H1 (cell line): Measurements from ENCODE around the gene SFTPB. TPM values are rescaled to one million over a fixed set of nuclear protein-coding genes. Genes with fewer than 3 reads are reported as not detected.

ENCODE experiments used
- CTCF ChIA-PET: fragments of 300-600 bp; sonication (Branson Sonifier 250); formaldehyde crosslinking; loops from one replicate; lab custom pipeline; 2021; ENCODE audit not compliant: partially characterized antibody; lab: Charles Lee
- POLR2A ChIA-PET: fragments of 300-600 bp; sonication (Branson Sonifier 250); formaldehyde crosslinking; loops from one replicate; lab custom pipeline; 2021; ENCODE audit warnings: inconsistent platforms; ENCODE audit not compliant: partially characterized antibody; lab: Charles Lee
- DNase-seq, 2 experiments: peaks; one replicate each; pipeline versions ENCODE4 v3.0.0 to v3.0.0-alpha.2; 2010 to 2022; ENCODE audit warnings: low spot score in 2 of 2, low read depth in 1 of 2, mixed read lengths in 1 of 2
- FAIRE-seq: peaks from 2 replicates; lab custom pipeline; 2011; peaks lifted over from hg19 to GRCh38; lab: Jason Lieb, UNC
- H2AFZ ChIP-seq: 2 replicates; pipeline ENCODE4 v1.8.1; 2012; ENCODE audit warnings: low read length, inconsistent platforms
- H2AK5ac ChIP-seq: 2 replicates; pipeline ENCODE4 v1.6.1; 2013; ENCODE audit warnings: low read depth, low read length
- H2BK120ac ChIP-seq: replicated peaks from 2 replicates; pipeline ENCODE3; 2013; ENCODE audit warnings: low read depth, low read length, inconsistent platforms
- H2BK12ac ChIP-seq: 2 replicates; pipeline ENCODE4 v1.6.1; 2013; ENCODE audit warnings: low read depth, low read length
- H2BK15ac ChIP-seq: 2 replicates; pipeline ENCODE4 v1.6.1; 2013; ENCODE audit warnings: low read length
- H2BK20ac ChIP-seq: 2 replicates; pipeline ENCODE4 v1.6.1; 2013; ENCODE audit warnings: low read length
- H2BK5ac ChIP-seq: 2 replicates; pipeline ENCODE4 v1.6.1; 2013; ENCODE audit warnings: low read depth, low read length
- H3K14ac ChIP-seq: 2 replicates; pipeline ENCODE4 v1.6.1; 2013; ENCODE audit warnings: inconsistent platforms; ENCODE audit not compliant: insufficient read length
- H3K18ac ChIP-seq: 2 replicates; pipeline ENCODE4 v1.6.1; 2013; ENCODE audit warnings: low read length; ENCODE audit errors: extremely low read depth
- H3K23ac ChIP-seq: 2 replicates; pipeline ENCODE4 v1.6.1; 2013; ENCODE audit warnings: inconsistent platforms; ENCODE audit not compliant: insufficient read length
- H3K23me2 ChIP-seq: 2 replicates; pipeline ENCODE4 v1.6.1; 2013; ENCODE audit warnings: low read depth, low read length
- H3K27ac ChIP-seq: 2 replicates; pipeline ENCODE4 v1.6.1; 2011; ENCODE audit warnings: low read depth, low read length, inconsistent platforms
- H3K27me3 ChIP-seq, 4 experiments: replicated peaks in 1 of 4; 1 replicate in 1 of 4; 2 replicates in 3 of 4; pipeline versions ENCODE4 v1.6.1 to v1.8.1; 2011 to 2013; ENCODE audit warnings: low read length in 3 of 4, mild to moderate bottlenecking in 3 of 4, inconsistent platforms in 2 of 4, mixed read lengths in 2 of 4, moderate library complexity in 1 of 4; ENCODE audit not compliant: control insufficient read depth in 3 of 4, insufficient read depth in 3 of 4; ENCODE audit errors: extremely low read depth in 1 of 4
- H3K36me3 ChIP-seq, 4 experiments: 2 replicates each; pipeline versions ENCODE4 v1.6.1 to v1.8.1; 2011 to 2013; ENCODE audit warnings: mild to moderate bottlenecking in 4 of 4, low read length in 3 of 4, moderate library complexity in 2 of 4, control low read depth in 1 of 4, inconsistent platforms in 1 of 4; ENCODE audit not compliant: insufficient read depth in 4 of 4, control insufficient read depth in 2 of 4
- H3K4ac ChIP-seq: replicated peaks from 2 replicates; pipeline ENCODE3; 2013; ENCODE audit warnings: low read length, low read depth, mixed read lengths, inconsistent platforms; ENCODE audit not compliant: insufficient read length
- H3K4me1 ChIP-seq, 4 experiments: replicated peaks in 1 of 4; 1 replicate in 1 of 4; 2 replicates in 3 of 4; pipeline versions ENCODE4 v1.6.1 to v1.8.1; 2011 to 2013; ENCODE audit warnings: low read length in 3 of 4, inconsistent platforms in 2 of 4, mixed read lengths in 1 of 4; ENCODE audit not compliant: insufficient read depth in 4 of 4, control insufficient read depth in 3 of 4
- H3K4me2 ChIP-seq, 2 experiments: 2 replicates each; pipeline versions ENCODE4 v1.6.1 to v1.8.1; 2011 to 2013; ENCODE audit warnings: low read depth in 2 of 2, low read length in 2 of 2, control low read depth in 1 of 2, inconsistent platforms in 1 of 2, mild to moderate bottlenecking in 1 of 2; ENCODE audit not compliant: insufficient read depth in 1 of 2
- H3K4me3 ChIP-seq, 4 experiments: fragments of 200-600, 300-600 bp in 1 of 4; sonication (generic), shearing (Covaris generic), sonication (Bioruptor Twin) in 1 of 4; 2 replicates each; pipeline versions ENCODE4 v1.5.1 to v1.8.1; 2011 to 2016; ENCODE audit warnings: low read length in 4 of 4, low read depth in 3 of 4, control low read depth in 2 of 4, inconsistent platforms in 2 of 4, mild to moderate bottlenecking in 2 of 4, mixed read lengths in 1 of 4, moderate library complexity in 1 of 4; ENCODE audit not compliant: insufficient read depth in 2 of 4; ENCODE audit errors: extremely low read depth in 1 of 4
- H3K56ac ChIP-seq: replicated peaks from 2 replicates; pipeline ENCODE3; 2013; ENCODE audit warnings: low read depth, mild to moderate bottlenecking, mixed read lengths, low read length, inconsistent platforms; ENCODE audit not compliant: insufficient read length
- H3K79me1 ChIP-seq: 2 replicates; pipeline ENCODE4 v1.6.1; 2013; ENCODE audit warnings: low read depth, low read length, control low read depth
- H3K79me2 ChIP-seq, 2 experiments: 2 replicates each; pipeline versions ENCODE4 v1.6.1 to v1.8.1; 2012 to 2013; ENCODE audit warnings: low read length in 2 of 2, mild to moderate bottlenecking in 2 of 2, inconsistent platforms in 1 of 2; ENCODE audit not compliant: insufficient read depth in 2 of 2, control insufficient read depth in 1 of 2
- H3K9ac ChIP-seq, 4 experiments: replicated peaks in 1 of 4; 1 replicate in 1 of 4; 2 replicates in 3 of 4; pipeline versions ENCODE4 v1.6.1 to v1.8.1; 2011 to 2013; ENCODE audit warnings: low read depth in 3 of 4, low read length in 3 of 4, control low read depth in 2 of 4, mild to moderate bottlenecking in 2 of 4, moderate library complexity in 2 of 4, inconsistent platforms in 1 of 4; ENCODE audit errors: extremely low read depth in 1 of 4
- H3K9me3 ChIP-seq, 2 experiments: 2 replicates each; pipeline versions ENCODE4 v1.6.1 to v1.8.1; 2012 to 2013; ENCODE audit warnings: mild to moderate bottlenecking in 2 of 2, moderate library complexity in 2 of 2, control low read depth in 1 of 2, inconsistent platforms in 1 of 2, low read depth in 1 of 2, low read length in 1 of 2, mixed read lengths in 1 of 2; ENCODE audit not compliant: insufficient read depth in 2 of 2
- H4K20me1 ChIP-seq, 2 experiments: replicated peaks in 1 of 2; 2 replicates each; pipeline versions ENCODE3 to v1.8.1; 2011 to 2013; ENCODE audit warnings: inconsistent platforms in 2 of 2, low read length in 2 of 2, mild to moderate bottlenecking in 1 of 2; ENCODE audit not compliant: insufficient read depth in 2 of 2, control insufficient read depth in 1 of 2
- H4K5ac ChIP-seq: 2 replicates; pipeline ENCODE4 v1.6.1; 2013; ENCODE audit warnings: low read length, low read depth, mixed read lengths, inconsistent platforms; ENCODE audit not compliant: insufficient read length
- H4K8ac ChIP-seq: 2 replicates; pipeline ENCODE4 v1.8.0; 2013; ENCODE audit warnings: mild to moderate bottlenecking, moderate library complexity, low read length, inconsistent platforms; ENCODE audit not compliant: insufficient read depth; ENCODE audit errors: extremely low read depth
- H4K91ac ChIP-seq: replicated peaks from 2 replicates; pipeline ENCODE3; 2013; ENCODE audit warnings: low read length, mixed read lengths, inconsistent platforms; ENCODE audit not compliant: insufficient read length
- JUN ChIP-seq: IDR thresholded peaks from 2 replicates; pipeline ENCODE4 v1.6.1; 2011; ENCODE audit warnings: low read depth, mild to moderate bottlenecking, improper control_type of control experiment, low read length
- RBBP5 ChIP-seq: IDR thresholded peaks from 2 replicates; pipeline ENCODE4 v1.7.1; 2012; ENCODE audit warnings: low read depth, mild to moderate bottlenecking, inconsistent platforms, low read length, moderate library complexity, borderline replicate concordance
- TAF7 ChIP-seq: optimal IDR thresholded peaks from 2 replicates; pipeline ENCODE3; 2011; ENCODE audit warnings: low read depth, mild to moderate bottlenecking, inconsistent platforms, low read length, moderate library complexity, borderline replicate concordance
- WGBS, 2 experiments: shearing (Covaris generic) in 1 of 2; methylation state at CpG; one replicate each; pipeline versions ENCODE4 v1.1.6 to v1.1.7; 2013 to 2015; ENCODE audit warnings: low lambda C conversion rate in 2 of 2, mixed read lengths in 2 of 2, inconsistent platforms in 1 of 2, low coverage in 1 of 2, missing lambda C conversion rate in 1 of 2; ENCODE audit not compliant: insufficient replicate concordance in 2 of 2, insufficient coverage in 1 of 2, insufficient read length in 1 of 2; ENCODE audit errors: extremely low coverage in 1 of 2, missing lambda C conversion rate in 1 of 2; 5-methylcytosine and 5-hydroxymethylcytosine counted together
- polyA plus RNA-seq, 7 experiments: library from polyadenylated mRNA; depleted of rRNA in 3 of 7; stranded (reverse) in 5 of 7; unstranded in 2 of 7; fragments of >200 nt in 5 of 7; fragments of 200-250 nt in 2 of 7; gene quantifications; 1 replicate in 5 of 7; 2 replicates in 1 of 7; 4 replicates in 1 of 7; pipeline versions ENCODE4 v1.2.1 to v1.2.3, GENCODE V29; 2011 to 2013; ENCODE audit warnings: missing spikeins in 2 of 7, mixed read lengths in 2 of 7
- total RNA-seq: library from RNA; stranded (reverse); fragmentation: NEBNext Ultra II Directional; extraction: Animal tissue kit (Norgen Biotek cat#: 25700); gene quantifications from 2 replicates; pipeline ENCODE4 v1.2.1, GENCODE V29; 2021

SFTPB gene
- total and polyA plus RNA-seq, 2 of the 8 experiments (the other 6 are each of a cell fraction or from before 2014, with no cell fraction given): not detected

DNA sequence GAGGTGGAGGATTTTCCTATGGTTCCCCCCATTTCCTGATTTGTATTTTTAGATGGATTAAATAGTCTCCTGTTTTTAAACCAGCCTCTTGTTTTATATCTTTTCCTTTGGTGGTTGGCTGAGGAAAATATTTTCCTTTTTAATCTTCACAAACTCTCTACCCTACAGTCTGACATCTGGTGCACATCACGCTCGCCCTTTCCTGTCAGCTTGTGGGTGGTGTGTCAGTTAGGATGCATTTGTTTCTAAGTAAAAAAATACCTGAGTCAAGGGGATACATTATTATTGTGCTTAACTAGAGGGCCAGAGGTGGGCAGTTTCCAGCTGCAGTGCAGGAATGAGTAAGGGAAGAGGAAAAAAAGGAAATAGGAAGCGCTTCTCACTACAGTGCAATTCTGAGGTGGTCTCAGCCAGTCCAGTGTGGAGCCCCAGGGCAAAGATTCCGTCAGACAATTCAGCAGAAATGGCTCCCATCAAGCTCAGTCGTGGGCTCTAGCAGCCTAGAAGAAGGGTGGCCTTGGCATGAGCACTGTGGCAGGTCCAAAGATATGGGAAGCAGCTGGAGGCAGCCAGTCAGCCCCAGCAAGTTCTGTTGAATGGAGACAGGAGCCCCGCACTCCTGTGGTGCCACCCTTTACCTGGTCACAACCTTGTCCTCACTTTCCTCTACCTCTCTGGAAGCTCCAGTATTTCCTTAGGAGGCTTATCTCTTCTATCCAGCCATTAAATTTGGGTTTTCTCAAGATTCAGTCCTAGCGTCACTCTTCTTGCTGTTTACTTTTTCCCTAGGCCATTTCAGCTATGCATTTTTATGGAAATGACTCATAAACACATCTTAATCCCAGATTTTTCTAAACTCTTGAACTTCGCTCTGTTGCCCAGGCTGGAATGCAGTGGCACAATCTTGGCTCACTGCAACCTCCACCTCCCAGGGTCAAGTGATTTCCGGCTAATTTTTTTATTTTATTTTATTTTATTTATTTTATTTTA lies 18.5 kb downstream of the SFTPB start:
- Histone ChIP-seq H3K4me1 (0 out of 7 replicates have a peak, but pooled peaks cover 0 to 3% (median 0%) of the 10 kb centered on the region in 4 experiments), H3K23ac (no peak overlapping the region), H3K79me2 (no peaks in the 10 kb centered on the region), H3K9me3 (no peaks in the 10 kb centered on the region)
- no peak for TF ChIP-seq JUN
- no peak for TF ChIP-seq TAF7
- no peak for TF ChIP-seq RBBP5
- TF ChIP-seq, all 59 proteins: peak for 0
- Histone ChIP-seq H3K9ac (no peak overlapping the region), H3K4me3 (no peak overlapping the region), H3K4me2 (no peak overlapping the region), H2BK5ac (no peak overlapping the region), H2BK120ac (no peak overlapping the region), H2BK15ac (no peak overlapping the region), H2AFZ (no peak overlapping the region), H2BK20ac (no peak overlapping the region), H3K18ac (no peak overlapping the region), H3K14ac (no peak overlapping the region), H3K4ac (no peak overlapping the region), H3K27ac (no peak overlapping the region), H3K56ac (no peak overlapping the region), H4K20me1 (peaks cover 0 to 6% of the 10 kb centered on the region in 2 experiments), H4K5ac (no peak overlapping the region), H3K36me3 (peaks cover 29 to 81% (median 59%) of the 10 kb centered on the region in 4 experiments), H3K79me1 (no peaks in the 10 kb centered on the region), H2BK12ac (no peak overlapping the region), H3K23me2 (0 out of 2 replicates have a peak, but pooled peaks cover 2% of the 10 kb centered on the region), H2AK5ac (no peak overlapping the region), H3K27me3 (no peaks in the 10 kb centered on the region), H4K91ac (no peak overlapping the region), H4K8ac (no peak overlapping the region)
- DNase-seq (no peak), FAIRE-seq (no peak)
- CTCF ChIA-PET: interaction anchor here (0.8 to 8.4 kb wide), 17 partner anchors 8 to 407 kb away, joined by 3 to 69 read pairs (median 4); partner anchors contain the start of gene SFTPB
- POLR2A ChIA-PET: interaction anchor here (0.9 to 2.0 kb wide), 5 partner anchors 9 to 34 kb away, joined by 4 to 7 read pairs (median 4); partner anchors contain the start of gene USP39
- 93% methylated on average over 9 of the region's 9 CpGs; no CpG with 5 or more reads in 1 of the 2 experiments for WGBS, 2 experiments
